HEK293T (cell line): ENCODE data around the gene RPTOR.

Experiments
- BHLHE40 ChIP-seq: fragments of 450-650 bp; IDR thresholded peaks from 2 replicates; pipeline ENCODE4 v1.6.1; 2016; ENCODE audit warnings: mild to moderate bottlenecking, moderate library complexity, borderline replicate concordance
- HDGF ChIP-seq: fragments of 450-650 bp; IDR thresholded peaks from 2 replicates; pipeline ENCODE4 v1.6.1; 2017; ENCODE audit warnings: antibody characterized with exemption, borderline replicate concordance
- NFRKB ChIP-seq: fragments of 450-650 bp; IDR thresholded peaks from 2 replicates; pipeline ENCODE4 v1.6.1; 2016; ENCODE audit warnings: mild to moderate bottlenecking, moderate library complexity
- SUZ12 ChIP-seq: fragments of 450-650 bp; IDR thresholded peaks from 2 replicates; pipeline ENCODE4 v1.6.1; 2016; ENCODE audit warnings: mild to moderate bottlenecking
- TARDBP ChIP-seq: fragments of 450-650 bp; IDR thresholded peaks from 2 replicates; pipeline ENCODE4 v1.6.1; 2016

GRCh38 chr17:80829166-80829813 lies 284.7 kb downstream of the RPTOR start:
- TF ChIP-seq NFRKB (no peak), BHLHE40 (no peak), HDGF (no peak), TARDBP (no peak), SUZ12 (no peak)
